Glomerular endothelial cell (primary cell): ENCODE data around the gene RAB33A. TPM values are rescaled to one million over a fixed set of nuclear protein-coding genes. Genes with fewer than 3 reads are reported as not detected.

ENCODE experiments used
- DNase-seq: peaks from one replicate; pipeline ENCODE4 v3.0.0-alpha.2; 2011; ENCODE audit warnings: low read depth, low spot score; ENCODE audit errors: extremely low read depth
- total RNA-seq: library from RNA; depleted of rRNA; stranded (reverse); fragments of >200 nt; gene quantifications from 2 replicates; pipeline ENCODE4 v1.2.3, GENCODE V29; 2015

RAB33A gene
- total RNA-seq, 1 donor from 2014 or later = 0.47 TPM

DNA sequence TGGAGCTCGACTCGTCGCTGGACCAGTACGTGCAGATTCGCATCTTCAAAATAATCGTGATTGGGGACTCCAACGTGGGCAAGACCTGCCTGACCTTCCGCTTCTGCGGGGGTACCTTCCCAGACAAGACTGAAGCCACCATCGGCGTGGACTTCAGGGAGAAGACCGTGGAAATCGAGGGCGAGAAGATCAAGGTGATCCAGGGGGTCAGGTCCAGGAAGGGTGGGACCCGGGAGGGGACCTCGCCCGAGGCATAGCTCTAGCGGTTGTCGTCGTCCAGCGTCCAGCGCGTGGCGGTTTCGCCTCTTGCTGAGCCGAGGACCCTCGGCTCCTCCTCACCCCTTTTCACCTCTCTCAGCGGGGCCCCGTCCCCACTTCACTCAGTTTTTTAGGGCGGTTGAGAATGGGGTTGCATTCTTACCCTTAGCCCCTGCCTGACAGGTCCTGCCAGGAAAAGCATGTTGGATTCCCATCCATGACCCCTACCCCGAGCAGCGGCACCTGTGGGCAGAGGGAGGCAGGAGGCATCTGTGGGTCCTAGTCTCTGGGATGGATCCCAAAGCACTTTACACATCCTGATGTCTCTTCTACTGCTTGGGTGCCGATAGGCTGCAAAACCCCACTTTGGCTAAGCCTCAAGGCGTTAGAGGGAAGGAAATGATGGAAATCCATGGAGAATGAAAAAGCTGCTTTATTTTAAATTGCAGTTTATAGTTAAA, 524 bp downstream of the RAB33A start:
- DNase-seq = no peak

DNA sequence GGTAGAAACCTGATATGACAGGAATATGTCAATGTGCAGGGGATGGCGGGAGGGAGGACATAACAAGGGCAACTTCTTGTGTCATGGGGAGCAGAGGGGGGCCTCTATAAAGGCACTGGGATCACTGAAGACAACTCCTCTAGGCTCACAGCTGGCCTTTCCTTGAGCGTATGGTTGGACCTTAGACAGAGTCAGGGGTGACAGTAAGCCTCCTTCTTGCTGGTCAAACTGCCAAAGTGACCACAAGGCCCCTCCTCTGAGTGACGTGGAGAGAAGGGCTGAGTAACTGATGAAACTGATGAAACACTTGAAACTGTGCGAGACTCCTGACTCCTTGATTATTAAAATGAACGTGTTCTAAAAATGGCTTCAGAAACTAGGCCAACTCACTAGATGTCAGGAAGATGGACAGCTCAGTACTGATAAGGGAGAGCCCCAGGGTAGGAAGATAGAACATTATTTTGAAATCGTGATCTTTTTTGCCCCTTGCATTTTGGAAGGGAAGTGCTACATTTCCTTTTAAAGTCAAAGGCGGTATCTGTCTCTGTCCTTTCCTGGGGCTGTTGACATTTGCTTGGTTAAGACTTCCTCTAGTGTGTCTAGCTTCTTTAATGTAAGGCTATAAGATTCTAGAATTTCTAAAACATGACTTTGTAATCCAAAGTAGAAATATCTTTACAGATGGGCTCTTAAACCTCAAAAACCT, 1.6 kb downstream of the RAB33A start:
- no peak for DNase-seq

DNA sequence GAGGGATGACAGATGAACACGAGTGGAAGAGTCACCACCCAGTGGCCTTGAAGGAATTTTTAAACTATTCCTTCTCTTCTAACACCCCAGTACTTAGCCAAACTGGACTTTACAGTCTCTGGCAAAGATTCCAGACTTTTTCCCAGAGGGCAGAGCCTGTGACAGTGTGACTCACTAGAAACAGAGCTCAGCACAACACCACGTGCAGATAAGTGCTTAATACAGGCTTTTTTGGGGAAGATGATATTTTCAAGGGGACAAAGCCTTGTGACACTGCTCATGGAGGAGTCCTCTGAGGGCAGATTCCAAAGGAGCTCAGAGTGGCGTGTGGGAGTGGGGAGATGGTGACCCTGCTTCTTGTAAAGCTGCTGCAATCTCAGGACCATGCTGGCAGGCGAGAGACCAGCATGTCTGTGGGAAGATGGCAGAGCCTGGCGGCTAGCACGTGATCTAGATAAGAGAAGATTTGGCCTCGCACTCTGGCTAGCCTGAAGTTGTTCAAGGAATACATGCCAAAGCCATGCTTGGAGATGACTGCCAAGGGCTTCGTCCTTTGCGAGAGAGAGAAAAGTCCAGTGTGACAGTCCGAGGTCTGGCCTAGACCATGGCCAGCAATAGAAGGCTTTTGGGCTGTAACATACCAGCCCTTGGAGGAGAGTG, 2.4 kb downstream of the RAB33A start:
- no peak for DNase-seq

DNA sequence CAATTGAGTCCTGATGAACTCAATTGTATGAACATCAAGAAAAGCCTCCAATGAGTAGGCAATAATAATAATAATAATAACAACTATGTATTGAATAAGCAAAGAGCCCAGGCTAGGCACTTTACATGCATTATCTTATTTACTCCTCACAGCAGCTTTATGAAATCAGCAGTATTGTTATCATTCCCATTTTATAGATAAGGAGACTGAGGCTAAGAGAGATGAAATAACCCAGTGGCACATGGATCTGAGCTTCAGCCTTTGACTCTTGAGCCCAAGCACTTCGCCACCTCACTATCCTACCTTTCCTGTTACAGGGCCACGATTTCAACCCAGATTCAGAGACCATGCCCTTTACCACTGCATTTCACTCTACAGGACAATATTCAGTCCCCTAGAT, 3.2 kb downstream of the RAB33A start:
- no peak for DNase-seq

DNA sequence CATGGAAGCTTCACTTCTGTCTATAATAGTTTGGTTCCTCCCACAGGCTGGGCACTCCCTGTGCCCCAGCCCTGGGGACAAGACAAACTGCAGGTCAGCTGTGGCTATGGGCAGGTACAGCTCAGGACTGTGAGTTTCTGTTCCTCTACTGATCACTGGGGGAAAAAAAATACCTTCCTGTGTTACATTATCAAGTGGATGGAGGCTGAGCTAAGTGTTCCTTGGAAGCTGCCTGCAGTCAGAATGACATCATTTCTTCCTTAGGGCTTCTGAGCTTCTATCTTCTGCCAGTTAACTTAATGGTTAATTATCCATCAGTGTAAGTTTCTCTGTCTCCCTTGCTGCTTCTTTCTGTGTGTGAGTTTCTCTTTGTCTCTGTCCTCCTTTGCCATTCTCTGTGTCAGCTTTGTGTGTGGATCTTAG, 4.6 kb downstream of the RAB33A start:
- no peak for DNase-seq

DNA sequence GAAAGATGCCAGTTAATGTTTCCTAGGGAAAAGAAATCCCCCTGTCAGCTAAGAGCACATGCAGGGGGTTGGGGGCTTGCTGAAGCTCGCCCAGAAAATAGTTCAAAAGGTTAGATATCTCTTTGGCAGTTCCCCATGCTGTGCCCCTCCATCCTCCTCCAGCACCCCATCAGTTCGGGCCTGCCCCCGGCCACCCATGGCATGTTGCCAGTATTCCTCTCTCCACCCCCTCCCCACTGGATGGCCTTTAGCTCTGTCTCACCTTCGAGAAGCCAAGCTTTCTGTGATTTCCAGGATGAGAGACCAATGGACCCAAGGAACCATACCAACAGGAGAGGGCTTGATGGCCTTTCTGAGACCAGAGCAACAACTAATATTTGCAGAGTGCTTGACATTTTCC, 5.2 kb downstream of the RAB33A start:
- no peak for DNase-seq

DNA sequence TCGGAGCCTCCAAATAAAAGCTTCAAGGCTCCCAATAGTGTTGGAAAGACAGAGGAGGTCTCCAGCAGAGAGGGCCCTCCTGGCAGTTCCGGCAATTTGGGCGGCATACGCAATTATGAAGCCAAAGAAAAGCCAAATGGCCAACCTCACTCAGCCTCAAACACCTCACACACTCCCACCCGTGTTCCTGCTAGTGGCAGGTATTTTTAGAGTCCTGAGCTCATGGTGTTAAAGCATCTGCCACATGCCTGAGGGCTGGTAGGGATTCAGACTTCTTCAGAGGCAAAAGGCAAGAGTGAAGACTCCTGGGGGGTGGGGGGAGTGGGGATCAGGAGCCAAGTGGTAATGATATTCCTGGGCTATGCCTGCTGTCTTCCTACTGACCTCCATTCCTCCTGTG, 7.4 kb downstream of the RAB33A start:
- no peak for DNase-seq

DNA sequence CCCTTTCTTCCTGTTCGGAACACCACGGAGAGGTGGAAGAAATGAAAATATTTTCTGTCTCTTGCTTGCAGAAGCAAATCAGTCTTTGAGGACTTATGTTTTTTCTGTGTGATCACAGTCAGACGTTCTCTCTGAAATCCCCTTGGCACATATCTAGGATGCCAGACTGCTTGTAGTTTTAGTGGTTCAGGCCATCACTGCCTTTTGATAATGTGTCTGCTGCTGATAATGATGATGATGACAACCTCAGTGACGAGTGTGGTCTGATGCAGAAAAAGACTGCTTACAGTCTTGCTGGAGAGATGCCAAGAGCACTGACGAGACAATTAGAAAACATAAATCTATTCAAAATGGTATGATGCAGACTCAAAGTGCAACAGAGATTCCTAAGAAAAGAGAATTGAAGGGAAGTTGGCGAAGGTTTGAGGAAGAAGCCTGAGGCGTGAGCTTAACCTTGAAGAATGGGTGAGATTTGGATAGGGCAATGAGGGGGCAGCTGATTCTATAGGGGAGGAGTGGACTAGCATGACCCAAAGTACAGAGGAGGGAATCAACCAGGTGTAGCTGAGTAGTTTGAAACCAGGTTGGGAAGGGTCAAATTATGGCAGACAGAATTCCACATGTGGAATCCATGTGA, 7.9 kb downstream of the RAB33A start:
- no peak for DNase-seq

DNA sequence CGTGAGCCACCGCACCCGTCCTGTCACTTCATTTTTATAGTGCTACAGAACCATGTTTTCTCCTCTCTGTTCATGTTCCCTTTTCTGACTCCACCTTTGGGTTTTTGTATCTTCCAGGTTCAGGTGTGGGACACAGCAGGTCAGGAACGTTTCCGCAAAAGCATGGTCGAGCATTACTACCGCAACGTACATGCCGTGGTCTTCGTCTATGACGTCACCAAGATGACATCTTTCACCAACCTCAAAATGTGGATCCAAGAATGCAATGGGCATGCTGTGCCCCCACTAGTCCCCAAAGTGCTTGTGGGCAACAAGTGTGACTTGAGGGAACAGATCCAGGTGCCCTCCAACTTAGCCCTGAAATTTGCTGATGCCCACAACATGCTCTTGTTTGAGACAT, 12.4 kb downstream of the RAB33A start:
- no peak for DNase-seq

DNA sequence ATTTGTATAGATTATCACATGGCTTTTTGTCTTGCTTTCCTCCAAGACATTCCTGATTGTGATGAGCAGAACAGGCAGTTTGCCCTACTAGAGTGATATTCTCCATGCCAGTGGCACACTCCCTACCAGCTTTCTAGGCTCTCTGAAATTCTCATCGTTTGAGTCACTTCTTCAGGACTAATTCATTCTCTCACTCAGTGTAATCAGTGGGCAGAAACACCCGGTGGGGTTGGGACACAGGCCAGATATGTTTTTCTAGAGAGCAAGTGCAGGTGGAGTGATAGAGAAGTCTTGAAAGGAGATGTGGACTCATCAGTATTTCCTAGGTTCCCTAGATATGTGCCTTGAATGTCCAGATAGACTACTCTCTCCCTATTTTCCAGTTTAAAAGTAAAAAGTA, 13.1 kb downstream of the RAB33A start:
- DNase-seq = no peak

DNA sequence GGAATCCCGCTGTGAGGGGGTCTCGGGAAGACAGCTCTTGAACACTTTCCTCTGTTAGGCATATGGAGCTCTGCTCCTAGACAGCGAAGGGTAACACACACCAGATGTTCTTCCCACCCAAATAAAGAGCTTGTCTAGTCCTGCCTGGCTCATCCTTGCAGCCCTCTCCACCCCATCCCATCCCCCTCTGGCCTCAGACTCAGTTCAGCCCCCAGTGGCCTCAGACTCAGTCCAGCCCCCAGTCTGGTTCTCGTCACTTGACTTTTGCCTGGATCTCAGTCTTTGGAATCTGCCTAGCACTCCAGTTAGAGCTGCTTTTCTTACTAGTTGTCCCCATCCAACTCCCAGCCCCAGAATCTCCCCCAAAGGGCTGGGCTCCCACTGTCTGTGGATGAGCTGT, 14.9 kb downstream of the RAB33A start:
- DNase-seq = no peak

DNA sequence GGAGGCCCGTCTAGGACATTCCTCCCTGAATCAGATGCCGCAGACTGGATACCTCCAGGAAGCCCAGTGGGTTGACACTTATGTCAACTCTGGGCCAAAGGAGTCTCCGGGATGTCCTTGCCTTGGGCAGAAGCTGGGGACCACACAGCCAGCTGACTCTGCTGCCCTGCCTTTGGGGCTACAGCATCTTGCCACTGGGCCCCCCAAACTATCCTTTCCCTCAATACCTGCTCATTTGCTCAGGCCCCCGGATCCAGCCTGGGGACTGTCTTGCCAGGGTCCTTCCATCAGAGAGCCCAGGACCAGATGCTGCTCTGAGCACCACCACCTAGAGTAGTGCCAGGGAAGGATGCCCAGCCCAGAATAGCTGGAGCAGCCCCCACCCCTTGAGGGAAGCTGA, 19.0 kb downstream of the RAB33A start:
- DNase-seq = no peak

DNA sequence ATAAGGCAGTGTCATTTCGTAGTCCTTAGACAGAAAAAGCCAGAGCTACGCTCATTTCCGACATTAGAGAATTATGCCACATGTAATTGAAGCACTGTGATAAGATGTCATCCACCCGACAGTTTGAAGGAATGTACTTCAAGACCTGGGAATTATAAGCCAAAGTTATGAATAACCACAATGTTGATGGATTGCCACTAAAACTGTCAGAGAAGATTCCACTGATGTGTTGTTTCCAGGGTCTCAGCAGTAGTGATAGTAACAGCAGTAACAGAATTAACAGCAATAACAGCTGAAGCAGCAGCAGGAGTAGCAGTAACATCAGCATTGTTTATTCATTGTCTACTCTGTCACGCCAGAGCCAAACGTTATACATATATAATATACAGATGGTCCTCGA, 24.7 kb downstream of the RAB33A start:
- DNase-seq = no peak

DNA sequence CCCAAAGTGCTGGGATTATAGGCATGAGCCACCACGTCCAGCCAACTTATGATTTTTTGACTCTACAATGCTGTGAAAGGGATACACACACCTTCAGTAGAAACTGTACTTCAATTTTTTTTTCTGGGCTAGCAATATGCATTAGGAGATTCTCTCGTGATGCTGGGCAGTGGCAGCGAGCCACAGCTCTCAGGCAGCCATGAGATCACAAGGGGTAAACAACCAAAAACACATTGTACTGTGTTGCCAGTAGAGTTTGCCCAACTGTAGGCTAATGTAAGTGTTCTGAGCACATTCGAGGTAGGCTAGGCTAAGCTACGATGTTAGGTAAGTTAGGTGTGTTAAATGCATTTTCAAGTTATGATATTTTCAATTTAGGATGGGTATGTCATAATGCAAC, 25.7 kb downstream of the RAB33A start:
- no peak for DNase-seq

DNA sequence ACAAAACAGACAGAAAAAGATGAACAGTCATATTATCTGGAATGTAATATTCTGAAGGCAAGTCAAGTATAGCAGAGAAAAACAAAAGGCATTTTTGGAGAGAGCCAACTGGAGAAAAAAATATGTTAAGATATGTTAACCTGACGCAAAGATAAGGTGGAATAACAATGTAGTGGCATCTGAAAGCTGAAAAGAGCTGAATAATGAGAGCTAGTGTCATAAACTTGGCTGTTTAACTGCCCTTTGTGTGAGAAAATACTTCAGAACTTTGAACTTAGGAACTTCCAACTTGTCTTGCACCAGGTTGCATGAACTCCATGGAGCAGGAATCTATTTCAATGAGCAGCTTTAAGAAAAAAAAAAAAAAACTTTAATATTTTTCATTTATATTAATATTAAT, 32.9 kb downstream of the RAB33A start:
- DNase-seq = no peak

DNA sequence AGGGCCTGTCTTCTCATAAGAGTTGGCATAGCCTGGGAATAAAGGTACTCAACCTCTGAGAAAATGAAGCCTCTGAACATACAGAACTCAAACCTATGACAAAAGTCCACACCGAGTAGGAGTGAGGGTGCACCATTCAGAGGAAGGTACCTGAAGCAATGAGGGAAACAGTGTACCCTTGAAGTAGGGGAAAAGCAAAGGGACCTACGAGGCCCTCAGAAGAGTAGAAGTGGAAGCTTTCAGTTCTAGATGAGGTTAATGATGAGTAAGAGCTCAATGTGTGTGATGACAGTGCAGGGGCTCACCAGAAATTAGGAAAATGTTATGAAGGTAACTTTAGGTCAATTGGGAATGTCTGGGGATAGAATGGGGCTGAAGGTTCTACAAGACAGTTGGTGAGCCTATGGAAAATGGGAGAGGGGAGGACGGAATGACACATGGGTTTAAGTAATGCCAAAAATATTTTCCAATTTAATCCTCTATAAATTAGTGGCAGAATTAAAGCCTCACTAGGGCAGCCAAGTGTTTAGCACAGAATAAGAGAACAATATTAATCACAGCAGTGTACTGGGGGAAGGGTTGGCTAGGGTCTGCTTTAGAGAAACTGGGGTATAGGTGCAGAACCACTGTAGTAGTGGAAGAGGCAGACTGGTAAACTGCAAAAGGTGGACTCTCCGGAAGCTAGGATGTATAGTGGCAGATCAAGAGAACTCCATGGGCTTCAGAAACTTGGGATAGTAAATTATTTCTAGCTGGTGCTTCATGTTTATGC, 39.8 kb downstream of the RAB33A start:
- DNase-seq = no peak

DNA sequence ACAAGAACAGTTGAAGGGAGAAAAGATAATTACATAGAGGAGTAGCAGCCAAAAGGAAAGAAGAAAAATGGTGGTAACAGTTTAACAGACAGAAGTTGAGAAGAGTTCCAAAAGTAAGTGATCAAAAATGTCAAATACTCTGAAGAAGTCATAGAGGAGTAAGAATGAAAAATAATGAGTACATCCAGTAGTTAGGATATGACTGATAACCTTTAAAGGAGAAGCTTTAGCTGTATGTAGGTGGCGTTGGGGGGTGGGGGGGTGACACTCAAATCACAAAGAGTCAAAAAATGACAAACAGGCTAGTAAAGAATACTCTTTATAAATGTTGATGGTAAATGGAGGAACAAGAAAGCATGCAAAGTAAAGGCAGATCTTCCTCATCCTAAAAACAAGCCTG, 40.6 kb downstream of the RAB33A start:
- DNase-seq = no peak

DNA sequence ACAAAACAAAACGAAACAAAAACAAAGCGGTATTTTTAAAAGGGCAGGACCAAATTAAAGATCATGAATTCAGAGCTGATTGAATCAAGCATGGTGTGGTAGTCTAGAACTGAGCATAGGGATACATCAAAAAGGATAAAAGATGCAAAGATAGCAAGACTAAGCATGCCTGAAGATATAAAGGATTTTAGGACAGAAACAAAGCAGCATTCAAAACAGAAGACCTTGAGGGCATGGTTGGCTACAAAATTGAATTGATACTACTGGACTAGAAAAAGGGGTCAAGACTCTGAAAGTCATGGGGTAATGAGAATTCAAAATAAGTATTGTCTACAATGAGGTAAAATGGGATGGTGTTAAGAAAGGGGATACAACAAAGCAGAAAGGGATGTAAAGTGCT, 41.6 kb downstream of the RAB33A start:
- DNase-seq = no peak

DNA sequence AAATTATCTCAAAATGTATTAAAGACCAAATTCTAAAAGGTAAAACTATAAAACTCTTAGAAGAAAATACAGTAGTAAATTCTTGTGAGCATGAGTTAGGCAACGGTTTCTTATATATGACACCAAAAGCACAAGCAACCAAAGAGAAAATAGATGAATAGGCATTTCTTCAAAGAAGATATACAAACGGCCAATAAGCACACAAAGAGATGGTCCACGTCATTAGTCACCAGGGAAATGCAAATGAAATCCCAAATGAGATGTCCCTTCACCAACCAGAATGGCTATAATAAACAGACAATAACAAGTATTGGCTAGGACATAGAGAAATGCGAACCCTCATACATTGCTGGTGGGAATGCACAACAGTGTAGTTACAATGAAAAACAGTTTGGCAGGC, 44.6 kb downstream of the RAB33A start:
- no peak for DNase-seq

DNA sequence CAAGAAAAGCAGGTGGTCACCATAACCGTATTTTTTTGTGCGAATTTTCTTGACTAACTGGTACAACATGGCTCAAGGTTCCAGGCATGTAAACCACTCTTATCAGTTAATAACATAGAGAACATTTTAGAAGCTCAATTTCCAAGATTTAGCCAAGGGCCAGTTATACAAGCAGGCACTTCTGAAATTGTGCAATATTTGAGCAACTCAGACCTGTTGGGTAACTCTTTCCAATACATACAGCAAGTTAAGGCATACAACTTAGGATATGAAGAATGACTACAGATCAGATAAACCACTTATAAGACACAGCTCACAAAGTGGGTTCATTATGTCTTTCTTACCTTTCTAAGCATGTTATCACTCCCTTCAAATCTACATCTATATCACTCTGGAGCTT, 53.0 kb downstream of the RAB33A start:
- DNase-seq = no peak

DNA sequence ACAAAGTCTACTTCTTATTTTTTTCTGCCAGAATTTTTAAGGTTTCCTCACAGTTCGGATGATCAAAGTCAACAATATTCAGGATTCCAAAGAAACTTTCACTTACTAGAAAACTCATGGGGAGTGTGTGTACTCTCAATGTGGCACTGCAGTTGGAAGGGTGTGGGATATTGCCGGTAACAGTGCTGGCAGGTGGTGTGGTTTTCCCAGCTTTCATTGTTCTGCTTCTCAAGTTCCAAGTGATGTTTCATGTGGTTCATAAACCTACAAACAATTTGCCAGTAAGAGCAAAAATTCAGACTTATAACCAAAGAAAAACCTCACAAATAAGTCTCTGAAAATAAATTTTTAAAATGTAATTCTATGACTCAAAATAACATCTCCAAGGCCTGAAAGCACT, 57.1 kb downstream of the RAB33A start:
- DNase-seq = no peak
